G401.6 (cell line): ENCODE results near the gene NCF2.
A peak's percentile ranks its signal among the peaks of the same experiment; 100 is the strongest.

Source experiments
- FAIRE-seq: peaks from 2 replicates; lab custom pipeline; 2012; peaks lifted over from hg19 to GRCh38; lab: Jason Lieb, UNC

Gene NCF2

GRCh38 chr1:183551924-183552323 lies 38.3 kb downstream of the NCF2 start:
- FAIRE-seq, result no peak

GRCh38 chr1:183550915-183551314 lies 39.3 kb downstream of the NCF2 start:
- no peak for FAIRE-seq

DNA sequence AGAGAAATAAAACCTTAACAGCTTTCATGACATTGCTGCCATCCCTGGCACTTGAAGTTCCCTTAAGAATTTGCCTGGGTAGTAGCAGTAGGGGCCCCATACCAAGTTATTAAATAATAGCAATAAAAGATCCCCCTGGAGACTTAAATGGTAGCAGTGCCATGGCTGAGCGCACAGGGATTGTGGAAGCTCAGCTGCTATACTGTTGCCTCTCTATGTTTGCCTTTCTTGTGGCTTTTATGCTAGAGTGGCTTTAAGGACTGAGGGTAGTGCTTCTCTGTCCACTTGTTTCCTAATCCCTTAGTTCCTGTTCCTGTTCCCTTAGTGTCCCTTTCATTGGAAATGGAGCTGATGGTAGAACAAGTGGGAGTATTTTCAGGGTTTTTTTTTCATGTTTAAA lies 42.1 kb downstream of the NCF2 start:
- no peak for FAIRE-seq

DNA sequence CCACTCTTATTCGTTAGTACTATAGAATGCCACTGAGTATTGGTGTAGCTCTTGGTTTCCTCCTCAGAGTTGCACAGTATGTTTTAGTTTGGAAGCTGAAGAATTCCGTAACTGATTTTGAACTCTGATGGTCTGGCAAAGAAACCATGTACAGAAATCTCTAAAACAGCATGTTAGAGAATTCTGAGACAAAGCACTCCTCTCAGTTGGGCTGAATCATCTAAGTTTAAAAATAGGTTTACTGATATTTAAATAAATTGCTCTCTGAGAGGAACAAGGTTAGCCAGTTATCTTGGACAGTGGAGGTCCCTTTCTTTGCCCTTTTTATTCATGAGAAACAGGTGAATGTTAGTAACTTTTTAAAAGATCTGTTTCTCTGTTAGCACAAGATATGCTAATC lies 43.8 kb downstream of the NCF2 start:
- FAIRE-seq, result no peak

DNA sequence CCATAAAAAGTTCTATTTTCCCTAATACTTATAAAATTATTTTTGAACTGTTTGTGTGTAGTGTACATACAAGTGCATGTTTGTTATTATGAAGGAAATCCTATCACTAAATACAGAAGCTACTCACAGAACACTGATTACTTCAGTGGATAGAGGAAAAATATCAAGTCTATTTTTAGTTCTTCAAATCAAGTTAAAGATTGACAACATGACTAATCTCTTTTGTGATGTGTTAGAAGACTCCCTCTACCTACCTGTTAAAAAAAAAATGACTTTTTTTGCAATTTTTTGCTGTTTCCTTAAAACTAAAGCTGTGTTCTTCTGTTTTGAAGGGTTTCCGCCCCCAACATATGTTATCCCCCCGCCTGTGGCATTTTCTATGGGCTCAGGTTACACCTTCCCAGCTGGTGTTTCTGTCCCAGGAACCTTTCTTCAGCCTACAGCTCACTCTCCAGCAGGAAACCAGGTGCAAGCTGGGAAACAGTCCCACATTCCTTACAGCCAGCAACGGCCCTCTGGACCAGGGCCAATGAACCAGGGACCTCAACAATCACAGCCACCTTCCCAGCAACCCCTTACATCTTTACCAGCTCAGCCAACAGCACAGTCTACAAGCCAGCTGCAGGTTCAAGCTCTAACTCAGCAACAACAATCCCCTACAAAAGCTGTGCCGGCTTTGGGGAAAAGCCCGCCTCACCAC lies 45.5 kb downstream of the NCF2 start:
- no peak for FAIRE-seq

DNA sequence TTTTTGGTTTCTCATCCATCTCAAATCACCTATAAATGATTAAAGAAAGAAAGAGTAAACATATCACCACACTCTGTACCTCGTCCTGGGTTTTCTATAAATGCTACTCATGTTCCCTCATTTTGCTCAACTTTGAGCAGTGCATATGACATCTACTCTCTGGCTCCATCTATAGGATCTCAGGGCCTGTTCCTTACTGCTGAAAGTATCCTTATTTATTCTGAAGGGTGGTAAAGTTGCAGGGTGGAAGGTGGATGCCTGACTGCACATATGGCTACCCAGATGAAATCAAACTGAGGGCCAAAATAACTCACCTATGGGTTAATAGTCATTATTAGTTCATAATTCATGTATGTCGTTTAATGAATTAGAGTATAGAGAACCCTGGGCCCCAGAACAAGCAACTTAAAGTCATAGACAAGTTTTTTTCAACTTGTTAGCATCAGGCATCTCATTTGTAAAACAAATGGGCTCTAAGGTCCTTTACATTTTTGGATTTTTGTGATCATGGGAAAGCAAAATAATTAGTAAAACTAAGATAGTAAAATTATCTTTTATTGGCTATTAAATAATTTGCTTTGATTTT lies 46.5 kb downstream of the NCF2 start:
- peak; percentile 90 for FAIRE-seq

DNA sequence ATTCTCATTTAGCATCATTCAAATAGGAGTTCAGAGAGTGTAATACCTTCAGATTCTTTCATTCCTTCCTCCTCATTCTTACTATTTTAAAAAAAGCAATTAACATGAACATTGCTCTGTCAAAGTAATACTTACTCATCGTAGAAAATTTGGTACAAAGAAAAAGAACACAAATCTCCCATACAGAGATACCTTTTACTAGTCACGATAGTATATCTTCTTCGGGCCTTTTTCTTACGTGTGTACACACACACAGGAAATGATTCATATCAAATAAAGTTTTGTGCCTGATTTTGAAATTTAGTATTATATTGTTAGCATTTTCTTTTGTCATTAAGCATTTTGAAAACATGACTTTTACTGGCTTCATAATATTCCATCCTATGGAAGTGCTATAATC lies 52.9 kb downstream of the NCF2 start:
- no peak for FAIRE-seq

GRCh38 chr1:183533617-183534174 lies 56.6 kb downstream of the NCF2 start:
- FAIRE-seq, result no peak

DNA sequence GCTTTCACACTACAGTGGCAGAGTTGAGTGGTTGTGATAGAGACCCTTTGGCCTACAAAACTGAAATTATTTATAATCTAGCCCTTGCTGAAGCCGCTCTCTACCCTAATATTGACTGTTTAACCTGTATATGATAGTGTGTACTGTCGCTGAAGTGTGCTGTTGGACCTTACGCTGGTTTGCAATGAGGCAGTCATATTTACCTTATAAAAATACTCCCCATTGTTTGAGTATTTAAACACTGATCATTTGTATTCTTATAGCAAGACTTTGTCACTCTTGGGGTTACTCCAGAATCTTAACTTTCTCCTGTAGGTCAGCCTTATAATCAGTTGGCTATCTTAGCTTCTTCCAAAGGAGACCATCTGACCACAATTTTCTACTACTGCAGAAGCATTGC lies 61.7 kb downstream of the NCF2 start:
- no peak for FAIRE-seq

- FAIRE-seq, result no peak
Measured at GRCh38 chr1:183522104-183522503, 68.2 kb downstream of the NCF2 start.

GRCh38 chr1:183520379-183520778 lies 69.9 kb downstream of the NCF2 start:
- FAIRE-seq, result no peak

GRCh38 chr1:183517401-183517800 lies 72.9 kb downstream of the NCF2 start:
- no peak for FAIRE-seq

DNA sequence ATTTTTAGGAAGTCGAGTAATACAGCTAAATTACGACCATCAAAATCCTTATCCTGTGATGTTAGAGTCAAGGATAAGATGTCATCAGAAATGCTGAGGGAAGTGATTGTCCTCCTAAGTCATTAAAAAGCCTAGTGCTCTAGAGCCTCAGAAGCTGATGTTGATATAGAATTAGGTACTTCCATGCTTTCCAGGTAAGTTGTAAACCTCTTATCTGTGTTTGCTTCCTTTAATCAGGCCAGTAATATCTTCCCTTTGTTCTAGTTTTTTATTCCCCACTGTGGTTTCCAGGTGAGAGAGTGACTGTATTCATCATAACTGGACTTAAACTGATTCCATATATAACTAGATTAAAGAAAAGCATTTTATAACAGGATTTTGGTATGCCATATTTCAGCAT lies 73.5 kb downstream of the NCF2 start:
- no peak for FAIRE-seq

- FAIRE-seq, result no peak
Measured at GRCh38 chr1:183515002-183515689, 75.1 kb downstream of the NCF2 start.

DNA sequence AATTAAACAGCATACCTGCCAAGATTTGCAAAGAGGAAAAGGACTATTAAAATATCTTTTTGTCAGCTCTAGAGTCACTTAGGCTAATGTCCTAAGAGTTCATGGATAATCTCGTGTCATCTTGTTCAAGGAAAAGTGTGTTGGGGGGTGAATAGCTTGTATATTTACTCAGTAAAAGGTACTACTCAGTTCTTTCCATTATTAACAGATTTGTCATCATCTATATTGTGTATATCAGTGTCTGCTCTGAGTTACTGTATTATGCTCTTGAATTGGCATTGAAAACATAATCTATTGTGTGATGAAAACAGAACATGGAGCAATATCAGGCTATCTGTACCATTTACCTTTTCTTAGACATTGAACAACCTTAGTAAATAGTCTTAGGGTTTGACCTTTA lies 76.0 kb downstream of the NCF2 start:
- FAIRE-seq, result no peak

- FAIRE-seq, result no peak
Measured at GRCh38 chr1:183512450-183512849, 77.8 kb downstream of the NCF2 start.

- FAIRE-seq, result no peak
Measured at GRCh38 chr1:183508694-183509093, 81.6 kb downstream of the NCF2 start.

GRCh38 chr1:183506561-183506960 lies 83.7 kb downstream of the NCF2 start:
- no peak for FAIRE-seq
